Panc1 (cell line): ENCODE data around the gene DCN.

Experiments used
- TF ChIP-seq, protein P1 (sequence below): fragments of 450-650 bp; IDR thresholded peaks from 2 replicates; pipeline ENCODE4 v1.5.1; 2017; ENCODE audit warnings: mild to moderate bottlenecking
- TF ChIP-seq, protein P2 (sequence below), 2 experiments: IDR thresholded peaks; 2 replicates each; pipeline ENCODE4 v1.6.1; 2011 to 2012; ENCODE audit warnings: low read depth in 2 of 2, control low read depth in 1 of 2, low read length in 1 of 2, mild to moderate bottlenecking in 1 of 2, moderate library complexity in 1 of 2; ENCODE audit not compliant: insufficient read depth in 1 of 2

GRCh38 chr12:91119089-91119488, 63.5 kb downstream of the DCN start:
- TF ChIP-seq, protein P1, sequence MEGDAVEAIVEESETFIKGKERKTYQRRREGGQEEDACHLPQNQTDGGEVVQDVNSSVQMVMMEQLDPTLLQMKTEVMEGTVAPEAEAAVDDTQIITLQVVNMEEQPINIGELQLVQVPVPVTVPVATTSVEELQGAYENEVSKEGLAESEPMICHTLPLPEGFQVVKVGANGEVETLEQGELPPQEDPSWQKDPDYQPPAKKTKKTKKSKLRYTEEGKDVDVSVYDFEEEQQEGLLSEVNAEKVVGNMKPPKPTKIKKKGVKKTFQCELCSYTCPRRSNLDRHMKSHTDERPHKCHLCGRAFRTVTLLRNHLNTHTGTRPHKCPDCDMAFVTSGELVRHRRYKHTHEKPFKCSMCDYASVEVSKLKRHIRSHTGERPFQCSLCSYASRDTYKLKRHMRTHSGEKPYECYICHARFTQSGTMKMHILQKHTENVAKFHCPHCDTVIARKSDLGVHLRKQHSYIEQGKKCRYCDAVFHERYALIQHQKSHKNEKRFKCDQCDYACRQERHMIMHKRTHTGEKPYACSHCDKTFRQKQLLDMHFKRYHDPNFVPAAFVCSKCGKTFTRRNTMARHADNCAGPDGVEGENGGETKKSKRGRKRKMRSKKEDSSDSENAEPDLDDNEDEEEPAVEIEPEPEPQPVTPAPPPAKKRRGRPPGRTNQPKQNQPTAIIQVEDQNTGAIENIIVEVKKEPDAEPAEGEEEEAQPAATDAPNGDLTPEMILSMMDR = no peak
- TF ChIP-seq, protein P2, sequence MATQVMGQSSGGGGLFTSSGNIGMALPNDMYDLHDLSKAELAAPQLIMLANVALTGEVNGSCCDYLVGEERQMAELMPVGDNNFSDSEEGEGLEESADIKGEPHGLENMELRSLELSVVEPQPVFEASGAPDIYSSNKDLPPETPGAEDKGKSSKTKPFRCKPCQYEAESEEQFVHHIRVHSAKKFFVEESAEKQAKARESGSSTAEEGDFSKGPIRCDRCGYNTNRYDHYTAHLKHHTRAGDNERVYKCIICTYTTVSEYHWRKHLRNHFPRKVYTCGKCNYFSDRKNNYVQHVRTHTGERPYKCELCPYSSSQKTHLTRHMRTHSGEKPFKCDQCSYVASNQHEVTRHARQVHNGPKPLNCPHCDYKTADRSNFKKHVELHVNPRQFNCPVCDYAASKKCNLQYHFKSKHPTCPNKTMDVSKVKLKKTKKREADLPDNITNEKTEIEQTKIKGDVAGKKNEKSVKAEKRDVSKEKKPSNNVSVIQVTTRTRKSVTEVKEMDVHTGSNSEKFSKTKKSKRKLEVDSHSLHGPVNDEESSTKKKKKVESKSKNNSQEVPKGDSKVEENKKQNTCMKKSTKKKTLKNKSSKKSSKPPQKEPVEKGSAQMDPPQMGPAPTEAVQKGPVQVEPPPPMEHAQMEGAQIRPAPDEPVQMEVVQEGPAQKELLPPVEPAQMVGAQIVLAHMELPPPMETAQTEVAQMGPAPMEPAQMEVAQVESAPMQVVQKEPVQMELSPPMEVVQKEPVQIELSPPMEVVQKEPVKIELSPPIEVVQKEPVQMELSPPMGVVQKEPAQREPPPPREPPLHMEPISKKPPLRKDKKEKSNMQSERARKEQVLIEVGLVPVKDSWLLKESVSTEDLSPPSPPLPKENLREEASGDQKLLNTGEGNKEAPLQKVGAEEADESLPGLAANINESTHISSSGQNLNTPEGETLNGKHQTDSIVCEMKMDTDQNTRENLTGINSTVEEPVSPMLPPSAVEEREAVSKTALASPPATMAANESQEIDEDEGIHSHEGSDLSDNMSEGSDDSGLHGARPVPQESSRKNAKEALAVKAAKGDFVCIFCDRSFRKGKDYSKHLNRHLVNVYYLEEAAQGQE (IDR thresholded peaks at IDR 0.05; ENCODE audit: insufficient read depth in 1 of 2, low read depth in 2 of 2, low read length in 1 of 2) = no peak
